LHCN-M2 (cell line): ENCODE measurements around the gene SOCS4. TPM values are rescaled to one million over a fixed set of nuclear protein-coding genes. Genes with fewer than 3 reads are reported as not detected.

Source experiments
- DNase-seq: peaks from one replicate; pipeline ENCODE4 v3.0.0-alpha.2; 2012; ENCODE audit warnings: low read depth
- total RNA-seq: library from RNA; depleted of rRNA; stranded (reverse); fragments of >200 nt; gene quantifications from 2 replicates; pipeline ENCODE4 v1.2.3, GENCODE V29; 2014; rRNA removed

SOCS4 gene
- total RNA-seq, 1 experiment from 2014 or later: 33.9 TPM

GRCh38 chr14:55088356-55088755, 61.3 kb downstream of the SOCS4 start:
- no peak for DNase-seq

- no peak for DNase-seq
Observed at GRCh38 chr14:55092341-55092740, 65.3 kb downstream of the SOCS4 start.

- DNase-seq: peak; percentile 26
Observed at GRCh38 chr14:55094292-55095157, 67.5 kb downstream of the SOCS4 start.

- peak; percentile 49 for DNase-seq
Observed at GRCh38 chr14:55097881-55098560, 71.0 kb downstream of the SOCS4 start.

- DNase-seq: no peak
Observed at GRCh38 chr14:55098561-55098898, 71.5 kb downstream of the SOCS4 start.

Other genes with a start within 250 kb of the SOCS4 start
- gene GCH1, start 124.4 kb upstream of the SOCS4 start, total RNA-seq: 0.51 and 0.80 TPM in 2 replicates
- 25.5 and 26.4 TPM in 2 replicates for gene WDHD1, start 137 bp upstream of the SOCS4 start, total RNA-seq
- 117 and 196 TPM in 2 replicates for gene MAPK1IP1L, start 24.4 kb downstream of the SOCS4 start, total RNA-seq
- gene LGALS3, start 102.0 kb downstream of the SOCS4 start, total RNA-seq: 247 and 288 TPM in 2 replicates
- gene DLGAP5, start 164.3 kb downstream of the SOCS4 start, total RNA-seq: 91.2 and 97.3 TPM in 2 replicates
- 13.7 and 14.0 TPM in 2 replicates for gene FBXO34, start 244.2 kb downstream of the SOCS4 start, total RNA-seq